HG03108 (cell line): Measurements from ENCODE around the gene NOVA1.

Experiments used
- ATAC-seq: cut with Tn5 transposase; IDR thresholded peaks from one replicate; pipeline ENCODE4 v1.9.1; 2021; ENCODE audit warnings: moderate library complexity; ENCODE audit not compliant: unreplicated experiment

NOVA1 gene

DNA sequence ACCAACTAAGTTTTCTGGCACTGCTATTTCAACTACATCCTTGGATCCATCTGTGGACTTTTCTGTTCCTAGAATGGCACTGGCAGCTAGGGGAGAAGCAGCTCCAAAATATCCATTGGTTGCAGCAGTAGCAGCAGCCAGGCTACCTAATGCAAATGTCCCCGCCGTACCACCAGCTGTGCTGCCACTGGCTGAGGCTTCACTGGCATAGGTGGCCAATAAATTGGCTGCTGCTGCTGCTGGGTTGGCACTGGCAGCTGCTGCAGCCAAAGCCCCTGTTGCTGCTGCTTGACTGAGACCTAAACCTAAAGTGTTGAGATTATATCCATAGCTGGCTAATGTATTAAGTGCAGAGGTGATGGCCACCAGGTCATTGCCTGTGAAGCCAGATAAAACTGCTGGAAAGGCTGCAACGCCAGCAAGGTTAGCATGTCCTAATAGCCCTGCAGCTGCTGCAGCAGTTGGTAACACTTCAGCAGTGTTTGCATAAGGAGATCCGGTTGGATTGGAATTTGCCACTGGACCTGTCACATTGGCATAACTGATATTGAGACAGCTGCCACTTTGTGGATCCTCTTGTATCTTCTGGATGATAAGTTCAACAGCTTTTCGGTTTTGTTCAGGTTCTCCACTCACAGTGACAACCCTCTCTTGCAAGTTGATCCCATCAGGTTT lies 149.5 kb downstream of the NOVA1 start:
- ATAC-seq, result no peak

DNA sequence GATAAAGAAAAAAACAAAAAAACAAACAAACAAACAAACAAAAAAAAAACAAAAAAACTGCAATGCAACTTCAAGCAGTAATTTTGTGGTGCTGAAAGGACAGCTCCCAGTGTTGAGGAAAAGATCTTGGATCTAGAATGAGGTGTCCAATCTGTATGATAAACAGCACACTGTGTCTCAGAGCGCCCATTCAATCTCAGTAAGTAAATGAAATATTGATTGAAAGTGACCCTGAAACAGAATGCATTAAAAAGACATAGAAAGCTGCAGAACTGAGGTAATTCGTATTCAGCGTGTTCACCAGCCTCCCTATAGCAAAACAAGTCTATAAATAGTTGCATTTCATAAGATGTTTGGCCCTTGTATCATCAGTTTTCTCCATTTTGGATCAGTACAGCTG lies 153.0 kb downstream of the NOVA1 start:
- no peak for ATAC-seq

GRCh38 chr14:26443654-26444053 lies 154.2 kb downstream of the NOVA1 start:
- ATAC-seq, result no peak

- no peak for ATAC-seq
Observed at GRCh38 chr14:26429205-26429604, 168.6 kb downstream of the NOVA1 start.

DNA sequence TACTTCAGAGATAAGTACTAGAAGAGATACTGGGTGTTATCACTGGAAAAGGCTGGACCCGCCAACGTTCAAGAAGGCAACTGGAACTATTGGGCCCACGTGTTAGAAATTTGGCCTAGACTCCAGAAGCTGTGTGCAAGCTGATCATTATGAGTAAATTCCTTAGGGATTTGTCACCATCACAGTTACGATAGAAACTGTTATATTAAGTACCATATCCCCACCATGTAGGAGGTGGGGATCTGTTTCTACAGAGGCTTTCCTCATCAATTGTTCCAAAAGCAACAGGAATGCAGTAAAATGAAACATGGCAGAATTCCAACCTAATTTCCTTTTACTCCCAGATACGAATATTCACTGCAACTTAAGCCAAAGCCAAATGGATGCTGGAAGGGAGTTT lies 170.7 kb downstream of the NOVA1 start:
- no peak for ATAC-seq

DNA sequence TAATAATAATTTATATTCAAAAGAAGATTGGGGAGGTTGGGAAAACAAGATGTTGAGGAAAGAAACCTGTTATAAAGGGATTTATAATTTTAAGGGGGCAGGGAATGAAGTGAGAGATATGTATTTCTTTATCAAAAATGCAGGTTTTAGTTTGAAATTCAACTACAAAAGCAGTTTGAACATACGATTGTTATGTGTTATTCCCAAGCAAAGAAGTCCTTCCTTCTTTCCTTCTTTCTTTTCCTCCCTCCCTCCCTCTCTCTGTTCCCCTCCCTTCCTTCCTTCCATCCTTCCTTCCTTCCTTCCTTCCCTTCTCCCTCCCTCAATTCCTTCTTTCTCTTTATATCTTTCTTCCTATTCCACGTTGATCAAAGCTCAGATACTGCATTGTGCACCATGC lies 173.3 kb downstream of the NOVA1 start:
- no peak for ATAC-seq

DNA sequence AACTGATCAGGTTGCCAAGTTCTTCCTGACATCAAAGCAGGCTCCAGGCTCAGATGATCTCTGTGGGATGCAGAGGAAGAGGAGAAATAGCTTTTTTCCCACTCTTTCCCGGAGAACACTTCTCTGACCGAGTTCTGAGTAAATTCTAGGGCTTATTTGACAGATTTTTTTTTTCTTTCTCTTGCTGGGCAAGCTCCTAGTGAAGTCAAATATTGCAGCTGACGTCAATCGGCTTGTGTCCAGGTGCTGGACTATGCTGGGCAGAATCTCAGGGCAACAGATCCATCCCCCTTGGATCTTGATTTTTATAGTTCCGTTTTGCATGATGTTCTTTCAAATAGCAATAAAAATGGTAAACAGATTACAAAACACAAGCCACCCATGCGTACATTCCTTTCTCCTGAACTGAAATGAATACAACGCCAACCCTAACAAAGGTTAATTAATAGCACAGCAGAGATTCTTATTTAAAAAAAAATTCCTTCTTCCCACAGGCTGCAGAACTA lies 182.2 kb downstream of the NOVA1 start:
- no peak for ATAC-seq

DNA sequence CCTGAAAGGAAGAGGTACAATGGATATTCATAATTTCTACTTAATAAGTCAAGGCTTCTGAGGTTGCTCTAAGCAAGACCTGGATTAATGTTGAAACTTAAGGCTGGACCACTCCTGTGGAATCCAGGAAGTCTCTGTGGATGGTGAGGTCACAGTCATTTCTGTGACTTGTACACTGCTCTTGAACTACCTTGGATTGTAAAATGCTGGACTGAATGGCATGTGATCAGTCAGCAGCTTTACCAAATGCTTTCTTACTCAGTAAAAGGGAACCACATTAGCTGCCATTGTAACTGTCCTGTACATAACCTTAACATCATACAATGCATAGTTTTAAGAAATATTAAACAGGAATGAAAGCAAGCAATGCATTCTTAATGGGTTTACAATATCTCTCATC lies 182.9 kb downstream of the NOVA1 start:
- no peak for ATAC-seq

DNA sequence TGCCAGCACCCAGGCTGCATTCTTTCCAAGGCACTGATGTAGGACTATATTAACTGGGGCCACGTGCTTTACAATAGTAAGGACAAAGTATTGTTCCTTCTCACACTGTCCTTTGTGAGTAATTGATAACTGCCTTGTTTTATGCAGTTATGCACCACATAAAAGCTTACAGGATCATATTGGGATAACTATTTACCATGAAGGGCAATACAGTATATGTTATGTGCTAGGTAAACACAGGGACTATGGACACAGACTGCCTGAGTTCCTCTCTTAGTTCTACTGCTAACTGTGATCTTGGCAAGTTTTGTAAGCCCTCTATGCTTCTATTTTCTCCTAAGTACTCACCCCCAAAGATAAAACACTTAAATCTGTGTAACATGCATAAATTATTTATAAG lies 183.7 kb downstream of the NOVA1 start:
- no peak for ATAC-seq

GRCh38 chr14:26412421-26412820 lies 185.4 kb downstream of the NOVA1 start:
- no peak for ATAC-seq

- no peak for ATAC-seq
Observed at GRCh38 chr14:26410189-26410685, 187.6 kb downstream of the NOVA1 start.

DNA sequence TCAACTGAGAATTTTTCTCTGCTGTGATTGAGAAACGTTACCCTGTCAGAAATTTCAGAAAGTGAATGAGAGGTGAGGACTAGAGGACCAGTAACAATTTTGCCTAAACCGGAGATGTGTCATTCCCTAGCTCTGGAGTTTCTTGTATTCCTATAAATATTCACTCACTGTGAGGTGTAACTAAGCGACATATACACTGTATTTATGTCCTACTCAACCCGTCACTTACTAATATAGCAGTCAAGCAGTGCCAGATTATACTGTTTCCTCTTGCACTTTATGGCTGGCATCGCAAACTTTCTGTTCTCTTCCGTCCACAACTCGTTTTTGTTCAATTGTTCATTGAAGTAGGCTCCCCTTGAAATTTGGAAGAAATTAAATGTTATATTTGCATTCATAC lies 192.9 kb downstream of the NOVA1 start:
- no peak for ATAC-seq

GRCh38 chr14:26403760-26404159 lies 194.1 kb downstream of the NOVA1 start:
- no peak for ATAC-seq

DNA sequence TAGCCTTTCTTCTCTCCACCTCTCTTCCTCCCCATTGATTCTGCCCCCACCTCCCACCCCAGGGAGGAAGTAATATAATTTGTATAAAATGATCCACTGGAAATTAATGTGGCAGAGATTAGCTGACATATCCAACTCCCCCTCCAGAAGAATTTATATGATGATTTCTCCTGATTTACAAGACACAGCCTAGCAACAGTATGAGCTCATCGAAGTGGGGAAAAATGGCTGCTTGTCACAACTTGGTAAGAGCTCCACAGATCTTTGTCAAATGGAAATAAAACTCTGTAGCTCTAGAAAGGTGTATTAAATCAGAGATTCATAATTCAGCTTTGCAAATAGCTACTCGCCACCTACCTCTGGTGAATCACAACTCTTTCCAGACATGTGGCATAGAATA lies 195.7 kb downstream of the NOVA1 start:
- no peak for ATAC-seq

GRCh38 chr14:26401179-26401968 lies 196.5 kb downstream of the NOVA1 start:
- no peak for ATAC-seq

GRCh38 chr14:26400373-26400772 lies 197.5 kb downstream of the NOVA1 start:
- no peak for ATAC-seq

- no peak for ATAC-seq
Observed at GRCh38 chr14:26398616-26399015, 199.2 kb downstream of the NOVA1 start.
